Suprapubic skin (tissue), 4 donors: Measurements from ENCODE around the gene CCDC88C.

Experiments used
- POLR2A ChIP-seq, 2 donors: fragments of 450-650 bp; IDR thresholded peaks; one replicate each; pipeline ENCODE4 v1.6.1; 2017; ENCODE audit warnings: antibody characterized with exemption in 2 of 2, mild to moderate bottlenecking in 2 of 2, moderate library complexity in 2 of 2
- POLR2AphosphoS5 ChIP-seq, 3 donors: sonication (generic); formaldehyde crosslinking; IDR thresholded peaks; one replicate each; pipeline ENCODE4 v1.6.1; 2017; ENCODE audit warnings: antibody characterized with exemption in 3 of 3
- TF ChIP-seq, protein P1 (sequence below), 2 donors: fragments of 200-600 bp in 1 of 2; fragments of 450-650 bp in 1 of 2; sonication (generic) in 1 of 2; IDR thresholded peaks; one replicate each; pipeline ENCODE4 v1.5.1; 2016 to 2019; ENCODE audit warnings: antibody characterized with exemption in 2 of 2, mild to moderate bottlenecking in 1 of 2, moderate library complexity in 1 of 2

DNA sequence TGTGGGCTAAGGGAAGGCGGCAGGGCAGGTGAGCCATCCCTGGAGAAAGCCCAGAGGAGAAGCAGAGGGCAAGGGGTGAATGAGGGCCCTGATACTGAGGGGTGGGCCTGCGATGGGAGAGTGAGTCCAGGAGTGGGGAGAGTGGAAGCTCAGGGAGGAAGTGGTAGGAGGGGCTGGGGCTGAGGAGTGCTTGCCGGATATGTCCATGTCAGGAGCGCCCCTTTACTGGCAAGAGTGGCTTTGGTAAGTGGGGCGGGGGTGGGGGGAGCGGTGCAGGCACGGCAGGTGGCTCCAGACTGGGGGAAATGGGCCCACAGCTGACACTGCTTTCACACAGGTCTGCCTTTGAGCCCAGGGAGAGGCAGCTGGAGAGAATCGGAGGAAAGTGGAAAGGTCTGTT, 86.8 kb downstream of the CCDC88C start:
- TF ChIP-seq, protein P1, sequence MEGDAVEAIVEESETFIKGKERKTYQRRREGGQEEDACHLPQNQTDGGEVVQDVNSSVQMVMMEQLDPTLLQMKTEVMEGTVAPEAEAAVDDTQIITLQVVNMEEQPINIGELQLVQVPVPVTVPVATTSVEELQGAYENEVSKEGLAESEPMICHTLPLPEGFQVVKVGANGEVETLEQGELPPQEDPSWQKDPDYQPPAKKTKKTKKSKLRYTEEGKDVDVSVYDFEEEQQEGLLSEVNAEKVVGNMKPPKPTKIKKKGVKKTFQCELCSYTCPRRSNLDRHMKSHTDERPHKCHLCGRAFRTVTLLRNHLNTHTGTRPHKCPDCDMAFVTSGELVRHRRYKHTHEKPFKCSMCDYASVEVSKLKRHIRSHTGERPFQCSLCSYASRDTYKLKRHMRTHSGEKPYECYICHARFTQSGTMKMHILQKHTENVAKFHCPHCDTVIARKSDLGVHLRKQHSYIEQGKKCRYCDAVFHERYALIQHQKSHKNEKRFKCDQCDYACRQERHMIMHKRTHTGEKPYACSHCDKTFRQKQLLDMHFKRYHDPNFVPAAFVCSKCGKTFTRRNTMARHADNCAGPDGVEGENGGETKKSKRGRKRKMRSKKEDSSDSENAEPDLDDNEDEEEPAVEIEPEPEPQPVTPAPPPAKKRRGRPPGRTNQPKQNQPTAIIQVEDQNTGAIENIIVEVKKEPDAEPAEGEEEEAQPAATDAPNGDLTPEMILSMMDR (IDR thresholded peaks at IDR 0.05) = no peak
- TF ChIP-seq POLR2AphosphoS5 (IDR thresholded peaks at IDR 0.05) = no peak
- TF ChIP-seq POLR2A (IDR thresholded peaks at IDR 0.05) = no peak
